Endothelial cell (in vitro differentiated cells): ENCODE measurements around the gene ADCY1. TPM values are rescaled to one million over a fixed set of nuclear protein-coding genes. Genes with fewer than 3 reads are reported as not detected.
A peak's percentile ranks its signal among the peaks of the same experiment; 100 is the strongest.

Experiments used
- DNase-seq: peaks from one replicate; pipeline ENCODE4 v3.0.0; 2021; ENCODE audit warnings: low spot score
- H3K27ac Mint-ChIP-seq: one replicate; pipeline ENCODE4 v1.8.0; 2021; ENCODE audit warnings: mixed read lengths, inconsistent platforms; ENCODE audit not compliant: unreplicated experiment
- H3K27me3 Mint-ChIP-seq: one replicate; pipeline ENCODE4 v1.8.0; 2021; ENCODE audit warnings: mild to moderate bottlenecking, moderate library complexity, mixed read lengths, inconsistent platforms; ENCODE audit not compliant: unreplicated experiment
- H3K36me3 Mint-ChIP-seq: one replicate; pipeline ENCODE4 v1.8.0; 2021; ENCODE audit warnings: mild to moderate bottlenecking, low read depth, mixed read lengths, inconsistent platforms; ENCODE audit not compliant: unreplicated experiment
- H3K4me1 Mint-ChIP-seq: one replicate; pipeline ENCODE4 v1.8.0; 2021; ENCODE audit warnings: mild to moderate bottlenecking, mixed read lengths, inconsistent platforms; ENCODE audit not compliant: unreplicated experiment
- H3K4me3 Mint-ChIP-seq: one replicate; pipeline ENCODE4 v1.8.0; 2021; ENCODE audit warnings: mild to moderate bottlenecking, mixed read lengths, inconsistent platforms; ENCODE audit not compliant: unreplicated experiment
- H3K9me3 Mint-ChIP-seq: one replicate; pipeline ENCODE4 v1.8.0; 2021; ENCODE audit warnings: mixed read lengths, inconsistent platforms; ENCODE audit not compliant: unreplicated experiment
- total RNA-seq: library from RNA; stranded (reverse); fragmentation: NEBNext Ultra II Directional; extraction: Animal tissue kit (Norgen Biotek cat#: 25700); gene quantifications from one replicate; pipeline ENCODE4 v1.2.1, GENCODE V29; 2021; ENCODE audit not compliant: unreplicated experiment
- TF ChIP-seq, protein P1 (sequence below): fragments of 200-600 bp; sonication (generic); IDR thresholded peaks from one replicate; pipeline ENCODE4 v1.5.0; 2021; ENCODE audit warnings: antibody characterized with exemption; ENCODE audit not compliant: unreplicated experiment

ADCY1 gene
- total RNA-seq, 1 donor from 2014 or later = 50.7 TPM

DNA sequence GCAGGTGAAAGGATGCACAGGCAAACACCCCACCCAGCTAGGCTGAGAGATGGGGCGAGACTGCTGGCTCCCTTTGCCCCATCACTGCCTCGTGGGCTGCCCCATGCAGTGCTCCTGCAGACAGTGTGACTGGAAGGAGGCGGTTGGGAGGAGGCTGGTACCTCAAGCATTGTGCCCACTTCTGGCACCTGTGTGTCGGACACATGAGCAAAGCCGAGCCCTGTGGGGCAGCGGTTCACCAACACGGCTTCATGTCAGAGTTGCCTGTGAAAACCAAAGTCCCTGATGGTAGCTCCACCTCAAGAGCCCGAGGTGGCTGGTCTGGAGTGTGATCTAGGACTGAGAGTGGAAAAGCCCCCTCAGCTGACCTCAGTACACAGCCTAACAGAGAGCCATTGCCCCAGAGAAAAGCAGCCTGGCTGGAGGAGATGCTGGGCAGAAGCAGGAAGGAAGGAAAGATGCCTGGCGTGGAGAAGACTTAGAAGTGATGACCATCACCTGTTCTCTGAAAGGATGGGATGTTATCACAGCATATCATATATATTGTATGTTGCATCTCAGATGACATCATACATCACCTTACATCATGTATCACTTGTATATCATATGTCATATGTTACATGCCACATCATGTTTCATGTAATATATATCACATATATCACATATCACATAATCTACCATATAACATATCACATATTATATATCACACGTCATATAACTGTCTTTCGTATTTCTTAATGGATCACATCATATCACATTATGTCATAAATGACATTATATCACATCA is 75.6 kb downstream of the ADCY1 start:
- H3K27me3 Mint-ChIP-seq = peaks cover 3% of the 10 kb centered on the region
- H3K36me3 Mint-ChIP-seq = peaks cover 28% of the 10 kb centered on the region
- H3K9me3 Mint-ChIP-seq = no peaks in the 10 kb centered on the region
- peak overlapping the region; percentile 58 for H3K27ac Mint-ChIP-seq
- DNase-seq = no peak
- H3K4me3 Mint-ChIP-seq = peak overlapping the region; percentile 7
- H3K4me1 Mint-ChIP-seq = peaks cover 27% of the 10 kb centered on the region
- TF ChIP-seq, protein P1, sequence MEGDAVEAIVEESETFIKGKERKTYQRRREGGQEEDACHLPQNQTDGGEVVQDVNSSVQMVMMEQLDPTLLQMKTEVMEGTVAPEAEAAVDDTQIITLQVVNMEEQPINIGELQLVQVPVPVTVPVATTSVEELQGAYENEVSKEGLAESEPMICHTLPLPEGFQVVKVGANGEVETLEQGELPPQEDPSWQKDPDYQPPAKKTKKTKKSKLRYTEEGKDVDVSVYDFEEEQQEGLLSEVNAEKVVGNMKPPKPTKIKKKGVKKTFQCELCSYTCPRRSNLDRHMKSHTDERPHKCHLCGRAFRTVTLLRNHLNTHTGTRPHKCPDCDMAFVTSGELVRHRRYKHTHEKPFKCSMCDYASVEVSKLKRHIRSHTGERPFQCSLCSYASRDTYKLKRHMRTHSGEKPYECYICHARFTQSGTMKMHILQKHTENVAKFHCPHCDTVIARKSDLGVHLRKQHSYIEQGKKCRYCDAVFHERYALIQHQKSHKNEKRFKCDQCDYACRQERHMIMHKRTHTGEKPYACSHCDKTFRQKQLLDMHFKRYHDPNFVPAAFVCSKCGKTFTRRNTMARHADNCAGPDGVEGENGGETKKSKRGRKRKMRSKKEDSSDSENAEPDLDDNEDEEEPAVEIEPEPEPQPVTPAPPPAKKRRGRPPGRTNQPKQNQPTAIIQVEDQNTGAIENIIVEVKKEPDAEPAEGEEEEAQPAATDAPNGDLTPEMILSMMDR = no peak

DNA sequence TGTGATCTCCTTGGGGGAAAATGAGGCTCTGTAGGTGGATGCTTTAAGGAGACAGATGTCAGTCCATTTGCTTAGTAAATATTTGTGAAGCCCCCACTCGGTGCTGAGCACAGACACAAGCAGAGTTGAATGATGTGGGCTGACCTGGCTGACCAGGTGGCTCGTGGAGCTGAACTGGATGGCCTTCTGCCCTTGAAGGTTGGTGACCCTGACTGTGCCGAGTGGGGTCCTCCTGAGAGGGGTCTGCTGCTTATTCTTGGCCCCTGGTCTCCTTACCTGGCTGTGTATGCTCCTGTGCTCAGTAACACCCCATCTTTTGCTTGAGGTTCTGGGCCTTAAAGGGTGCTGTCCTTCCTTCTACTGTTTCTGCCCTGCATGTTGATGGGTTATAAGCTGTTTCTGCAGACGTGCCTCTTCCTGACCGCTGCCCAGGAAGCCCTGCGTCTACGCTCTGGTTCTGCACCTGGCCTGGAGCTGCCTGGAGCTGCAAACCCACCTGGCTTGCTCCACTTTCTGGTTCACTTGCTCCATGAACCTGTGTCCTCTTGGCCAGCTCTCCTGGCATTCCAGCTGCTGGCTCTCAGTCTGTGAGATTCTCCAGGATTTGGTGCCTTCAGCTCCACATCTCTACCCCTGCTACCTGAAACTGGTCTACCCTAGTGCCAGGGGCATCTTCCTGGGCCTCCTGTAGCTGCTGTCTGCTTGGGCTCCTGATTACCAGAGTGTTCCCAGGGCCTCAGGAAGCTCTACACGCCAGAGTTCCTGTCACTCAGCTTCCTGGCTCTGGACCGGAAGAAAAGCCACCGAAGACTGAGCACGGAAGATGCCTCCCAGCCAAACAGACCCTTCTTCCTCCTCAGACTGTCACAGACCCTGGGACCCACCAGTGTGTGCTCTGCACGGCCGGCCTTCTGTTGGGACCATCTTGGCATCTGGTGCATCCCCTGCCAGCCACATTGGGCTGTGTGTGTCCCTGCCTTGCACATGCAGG is 76.5 kb downstream of the ADCY1 start:
- H3K36me3 Mint-ChIP-seq = peaks cover 35% of the 10 kb centered on the region
- peaks cover 32% of the 10 kb centered on the region for H3K4me1 Mint-ChIP-seq
- TF ChIP-seq, protein P1 = no peak
- H3K27ac Mint-ChIP-seq = peak overlapping the region; percentile 93
- no peaks in the 10 kb centered on the region for H3K9me3 Mint-ChIP-seq
- DNase-seq = peak; percentile 27
- H3K4me3 Mint-ChIP-seq = no peak overlapping the region
- H3K27me3 Mint-ChIP-seq = peaks cover 3% of the 10 kb centered on the region

DNA sequence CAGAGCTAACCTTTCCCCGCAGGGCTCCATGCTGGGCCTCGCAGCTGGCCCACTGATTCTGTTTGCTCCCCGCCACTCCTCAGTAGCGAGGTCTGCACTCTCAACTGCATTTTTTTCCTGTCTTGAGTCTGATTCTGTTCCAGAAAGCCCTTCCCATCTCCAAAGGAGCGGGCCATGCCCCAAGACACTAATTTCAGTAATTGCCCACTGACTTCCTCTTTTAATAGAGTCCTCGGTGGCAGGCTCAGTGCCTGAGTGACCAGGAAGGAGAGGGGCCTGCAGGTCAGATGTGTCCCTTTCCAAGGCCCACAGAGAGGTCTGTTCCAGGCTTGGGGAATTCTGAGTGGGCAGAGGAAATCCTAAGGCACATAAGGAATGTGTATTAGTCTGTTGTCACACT is 77.4 kb downstream of the ADCY1 start:
- Mint-ChIP-seq H3K27ac (peak overlapping the region; percentile 93), H3K9me3 (no peaks in the 10 kb centered on the region), H3K4me1 (peaks cover 32% of the 10 kb centered on the region), H3K36me3 (peaks cover 35% of the 10 kb centered on the region), H3K27me3 (peaks cover 6% of the 10 kb centered on the region), H3K4me3 (peak overlapping the region; percentile 38)
- DNase-seq = no peak
- TF ChIP-seq, protein P1 = no peak

DNA sequence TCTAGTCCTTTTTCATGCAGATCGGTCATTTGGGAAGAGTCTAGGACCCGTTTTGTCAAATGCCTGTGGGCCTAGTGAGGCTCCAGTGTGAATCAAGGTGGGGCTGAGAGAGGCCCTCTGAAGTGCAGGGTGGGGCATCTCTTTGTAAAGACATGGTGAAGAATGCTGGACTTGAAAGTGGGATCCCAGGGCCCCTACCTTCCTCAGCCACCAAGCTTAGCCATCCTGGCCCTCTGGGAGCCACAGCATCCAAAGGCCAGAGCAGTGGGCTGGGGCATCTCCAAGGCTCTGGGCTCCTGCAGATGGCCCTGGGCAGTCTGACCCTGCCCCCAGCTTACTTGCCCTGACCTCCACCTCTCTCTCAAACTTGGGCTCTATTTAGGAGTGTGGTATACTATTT is 78.5 kb downstream of the ADCY1 start:
- no peak for DNase-seq
- no peak overlapping the region for H3K4me3 Mint-ChIP-seq
- H3K9me3 Mint-ChIP-seq = no peaks in the 10 kb centered on the region
- H3K27ac Mint-ChIP-seq = no peak overlapping the region
- H3K27me3 Mint-ChIP-seq = peaks cover 6% of the 10 kb centered on the region
- TF ChIP-seq, protein P1 = no peak
- H3K36me3 Mint-ChIP-seq = peaks cover 35% of the 10 kb centered on the region
- H3K4me1 Mint-ChIP-seq = peaks cover 32% of the 10 kb centered on the region
